Neural cell (in vitro differentiated cells): ENCODE data around the gene PPP2R5B.

Experiments used
- POLR2AphosphoS5 ChIP-seq: IDR thresholded peaks from 2 replicates; pipeline ENCODE4 v1.6.1; 2012
- RAD21 ChIP-seq: fragments of 450-650 bp; conservative IDR thresholded peaks from 2 replicates; pipeline ENCODE4 v1.6.1; 2014; ENCODE audit warnings: antibody characterized with exemption, mild to moderate bottlenecking, moderate library complexity
- TF ChIP-seq, protein P1 (sequence below): fragments of 450-650 bp; IDR thresholded peaks from 2 replicates; pipeline ENCODE4 v1.5.1; 2014; ENCODE audit warnings: antibody characterized with exemption, mild to moderate bottlenecking, moderate library complexity; ENCODE audit not compliant: poor library complexity, severe bottlenecking

GRCh38 chr11:64910451-64911093 is 13.9 kb upstream of the PPP2R5B start:
- TF ChIP-seq, protein P1, sequence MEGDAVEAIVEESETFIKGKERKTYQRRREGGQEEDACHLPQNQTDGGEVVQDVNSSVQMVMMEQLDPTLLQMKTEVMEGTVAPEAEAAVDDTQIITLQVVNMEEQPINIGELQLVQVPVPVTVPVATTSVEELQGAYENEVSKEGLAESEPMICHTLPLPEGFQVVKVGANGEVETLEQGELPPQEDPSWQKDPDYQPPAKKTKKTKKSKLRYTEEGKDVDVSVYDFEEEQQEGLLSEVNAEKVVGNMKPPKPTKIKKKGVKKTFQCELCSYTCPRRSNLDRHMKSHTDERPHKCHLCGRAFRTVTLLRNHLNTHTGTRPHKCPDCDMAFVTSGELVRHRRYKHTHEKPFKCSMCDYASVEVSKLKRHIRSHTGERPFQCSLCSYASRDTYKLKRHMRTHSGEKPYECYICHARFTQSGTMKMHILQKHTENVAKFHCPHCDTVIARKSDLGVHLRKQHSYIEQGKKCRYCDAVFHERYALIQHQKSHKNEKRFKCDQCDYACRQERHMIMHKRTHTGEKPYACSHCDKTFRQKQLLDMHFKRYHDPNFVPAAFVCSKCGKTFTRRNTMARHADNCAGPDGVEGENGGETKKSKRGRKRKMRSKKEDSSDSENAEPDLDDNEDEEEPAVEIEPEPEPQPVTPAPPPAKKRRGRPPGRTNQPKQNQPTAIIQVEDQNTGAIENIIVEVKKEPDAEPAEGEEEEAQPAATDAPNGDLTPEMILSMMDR, result no peak
- no peak for TF ChIP-seq RAD21
- TF ChIP-seq POLR2AphosphoS5, result no peak
